Pulmonary artery endothelial cell (primary cell): Measurements from ENCODE around the gene KCNQ2. TPM values are rescaled to one million over a fixed set of nuclear protein-coding genes. Genes with fewer than 3 reads are reported as not detected.
A peak's percentile ranks its signal among the peaks of the same experiment; 100 is the strongest.

Source experiments
- DNase-seq: peaks from one replicate; pipeline ENCODE4 v3.0.0-alpha.2; 2011; ENCODE audit warnings: low read depth, low spot score
- total RNA-seq: library from RNA; depleted of rRNA; stranded (reverse); fragments of >200 nt; gene quantifications from 2 replicates; pipeline ENCODE4 v1.2.3, GENCODE V29; 2014

The KCNQ2 gene
- total RNA-seq, 1 donor from 2014 or later = not detected

DNA sequence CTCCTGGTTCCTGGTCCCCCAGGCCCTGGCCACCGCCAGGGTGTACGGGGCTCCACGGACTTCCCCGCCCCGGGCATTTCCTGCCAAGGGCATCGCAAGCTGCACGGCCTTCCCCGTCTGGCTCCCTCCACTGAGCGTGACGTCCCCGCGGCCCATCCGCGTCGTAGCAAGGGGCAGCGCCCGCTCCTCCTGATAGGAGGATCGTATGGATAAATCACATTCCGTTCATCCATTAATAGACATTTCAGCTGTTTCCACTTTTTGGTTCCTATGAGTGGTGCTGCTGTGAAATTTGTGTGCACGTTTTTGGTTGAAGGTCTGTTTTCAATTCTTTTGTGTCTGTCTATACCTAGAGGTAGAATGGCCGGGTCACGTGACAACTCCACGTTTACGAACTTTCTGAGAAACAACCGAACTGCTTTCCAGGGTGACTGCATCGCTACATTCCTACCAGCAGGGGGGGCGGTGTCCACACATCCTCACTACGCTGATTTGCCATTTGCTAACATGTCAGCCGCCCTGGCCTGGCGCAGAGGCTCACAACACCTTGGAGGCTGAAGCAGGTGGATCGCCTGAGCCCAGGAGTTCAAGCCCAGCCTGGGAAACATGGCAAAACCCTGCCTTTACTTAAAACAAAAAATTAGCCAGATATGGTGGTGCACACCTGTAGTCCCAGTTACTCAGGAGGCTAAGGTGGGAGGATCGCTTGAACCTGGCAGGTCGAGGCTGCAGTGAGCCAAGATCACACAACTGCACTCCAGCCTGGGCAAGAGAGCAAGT is 37.7 kb downstream of the KCNQ2 start:
- DNase-seq = peak; percentile 45

DNA sequence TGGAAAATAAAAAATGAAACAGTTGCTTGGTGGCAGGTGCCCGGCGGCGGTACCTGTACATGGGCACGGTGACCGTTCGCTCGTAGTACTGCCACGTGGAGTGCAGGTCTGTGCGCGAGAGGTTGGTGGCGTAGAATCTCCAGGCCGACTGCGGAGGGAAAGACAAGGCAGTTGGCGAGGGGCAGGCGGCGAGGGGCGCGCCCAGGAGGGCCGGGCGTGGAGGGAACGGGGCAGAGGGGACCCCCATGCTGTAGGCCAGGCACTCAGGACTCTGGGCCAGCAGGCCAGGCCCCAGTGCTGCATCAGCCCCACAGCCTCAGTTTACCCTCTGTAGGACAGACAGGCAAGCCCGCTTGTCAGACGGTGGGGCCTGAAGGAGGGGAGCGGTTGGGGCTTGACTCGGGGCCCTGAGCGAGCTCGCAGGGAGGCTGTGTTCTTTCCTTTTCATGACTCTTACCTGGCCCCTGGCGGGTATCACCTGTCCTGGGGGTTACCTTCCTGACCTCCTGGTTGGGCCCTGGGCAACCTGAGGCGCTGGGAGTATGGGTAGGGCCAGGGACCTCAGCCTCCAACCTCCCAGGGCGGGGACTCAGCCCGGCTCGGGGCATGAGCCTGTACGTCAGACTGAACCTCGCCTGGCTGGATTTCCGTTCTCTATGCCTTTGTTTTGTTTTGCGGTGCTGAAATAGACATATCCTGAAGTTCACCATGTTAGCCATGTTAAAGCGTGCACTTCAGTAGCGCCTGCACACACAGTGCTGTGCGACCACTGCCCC is 38.5 kb downstream of the KCNQ2 start:
- DNase-seq = no peak

DNA sequence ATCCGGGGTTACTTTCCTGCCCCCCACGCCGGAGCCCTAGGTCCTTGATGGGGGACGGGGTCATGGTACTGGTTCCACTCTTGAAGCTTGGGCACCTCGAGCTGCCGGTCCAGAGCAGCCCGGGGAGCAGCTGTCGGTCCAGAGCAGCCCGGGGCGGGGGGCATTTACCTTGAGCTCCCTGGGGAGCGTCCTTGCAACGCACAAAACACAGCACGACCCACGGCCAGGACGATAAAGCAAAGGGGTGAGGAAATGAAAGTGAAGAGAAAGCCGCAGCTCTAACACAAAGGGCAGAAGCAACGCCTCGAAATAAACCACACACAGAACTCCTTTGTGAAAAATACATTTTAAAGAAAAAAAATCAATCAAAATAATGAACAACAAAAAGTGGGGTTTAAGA is 39.1 kb downstream of the KCNQ2 start:
- no peak for DNase-seq

DNA sequence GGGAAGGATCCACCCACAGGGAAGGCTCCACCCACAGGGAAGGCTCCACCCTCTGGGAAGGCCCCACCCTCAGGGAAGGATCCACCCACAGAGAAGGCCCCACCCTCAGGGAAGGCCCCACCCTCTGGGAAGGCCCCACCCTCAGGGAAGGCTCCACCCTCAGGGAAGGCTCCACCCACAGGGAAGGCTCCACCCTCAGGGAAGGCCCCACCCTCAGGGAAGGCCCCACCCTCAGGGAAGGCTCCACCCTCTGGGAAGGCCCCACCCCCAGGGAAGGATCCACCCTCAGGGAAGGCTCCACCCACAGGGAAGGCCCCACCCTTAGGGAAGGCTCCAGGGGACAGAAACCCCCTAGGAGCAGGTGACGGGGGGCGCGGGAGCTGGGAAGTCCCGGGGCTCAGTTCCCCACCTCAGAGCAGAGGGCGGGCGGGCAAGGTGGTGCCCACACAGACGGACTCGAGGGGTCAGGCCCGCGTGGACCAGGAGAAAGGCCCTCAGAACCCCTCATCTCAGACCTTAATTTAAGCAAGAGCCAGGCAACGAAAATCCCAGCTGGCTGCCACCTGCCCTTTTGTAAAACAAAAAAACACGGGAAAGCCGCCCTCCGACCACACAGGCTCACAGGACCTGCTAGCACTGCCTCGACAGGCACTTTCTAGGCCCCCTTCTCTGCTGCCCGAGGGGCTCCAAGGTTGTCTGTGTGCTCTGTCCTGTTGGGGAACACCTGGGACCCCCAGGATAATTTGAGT is 39.7 kb downstream of the KCNQ2 start:
- DNase-seq = no peak

DNA sequence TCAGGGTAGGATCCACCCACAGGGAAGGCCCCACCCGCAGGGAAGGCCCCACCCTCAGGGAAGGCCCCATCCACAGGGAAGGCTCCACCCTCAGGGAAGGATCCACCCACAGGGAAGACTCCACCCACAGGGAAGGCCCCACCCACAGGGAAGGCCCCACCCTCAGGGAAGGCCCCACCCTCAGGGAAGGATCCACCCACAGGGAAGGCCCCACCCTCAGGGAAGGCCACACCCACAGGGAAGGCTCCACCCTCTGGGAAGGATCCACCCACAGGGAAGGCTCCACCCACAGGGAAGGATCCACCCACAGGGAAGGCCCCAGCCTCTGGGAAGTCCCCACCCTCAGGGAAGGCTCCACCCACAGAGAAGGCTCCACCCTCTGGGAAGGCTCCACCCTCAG is 40.5 kb downstream of the KCNQ2 start:
- DNase-seq = no peak

DNA sequence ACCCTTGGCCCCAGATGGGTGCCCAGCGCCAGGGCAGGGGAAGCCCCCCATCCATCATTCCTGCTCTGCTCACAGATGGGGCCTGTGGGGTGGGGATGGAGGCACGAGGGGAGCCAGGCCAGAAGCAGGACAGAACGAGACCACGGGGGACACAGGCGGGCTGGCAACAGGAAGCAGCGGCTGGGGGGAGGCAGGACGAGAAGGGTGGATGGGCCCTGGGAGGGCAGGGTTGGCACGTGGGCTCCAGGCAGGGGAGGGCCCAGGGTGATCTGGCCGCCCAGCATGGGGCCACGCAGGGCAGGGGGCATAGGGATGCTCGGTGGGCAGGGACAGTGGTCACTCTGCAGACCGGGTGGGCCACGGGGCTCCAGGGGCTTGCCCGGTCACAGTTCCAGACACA is 41.6 kb downstream of the KCNQ2 start:
- no peak for DNase-seq

DNA sequence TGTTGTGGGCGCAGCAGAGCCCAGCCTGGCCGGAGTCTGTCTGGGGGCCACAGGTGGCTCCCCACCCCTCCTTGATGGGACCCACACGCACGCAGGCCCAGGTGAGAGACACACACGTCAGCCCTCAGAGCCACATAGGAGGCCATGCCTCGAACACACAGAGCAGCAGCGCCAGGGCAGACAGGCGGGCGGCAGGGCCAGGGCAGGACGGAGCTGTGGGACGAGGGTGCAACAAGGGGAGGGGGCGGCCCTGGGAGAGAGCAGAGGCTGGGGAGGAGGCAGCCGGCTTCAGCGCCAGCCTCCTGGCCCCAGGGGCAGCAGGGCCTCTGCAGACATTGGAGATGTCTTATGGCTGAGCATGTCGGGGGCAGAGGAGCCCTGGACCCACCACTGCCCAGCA is 42.5 kb downstream of the KCNQ2 start:
- no peak for DNase-seq

DNA sequence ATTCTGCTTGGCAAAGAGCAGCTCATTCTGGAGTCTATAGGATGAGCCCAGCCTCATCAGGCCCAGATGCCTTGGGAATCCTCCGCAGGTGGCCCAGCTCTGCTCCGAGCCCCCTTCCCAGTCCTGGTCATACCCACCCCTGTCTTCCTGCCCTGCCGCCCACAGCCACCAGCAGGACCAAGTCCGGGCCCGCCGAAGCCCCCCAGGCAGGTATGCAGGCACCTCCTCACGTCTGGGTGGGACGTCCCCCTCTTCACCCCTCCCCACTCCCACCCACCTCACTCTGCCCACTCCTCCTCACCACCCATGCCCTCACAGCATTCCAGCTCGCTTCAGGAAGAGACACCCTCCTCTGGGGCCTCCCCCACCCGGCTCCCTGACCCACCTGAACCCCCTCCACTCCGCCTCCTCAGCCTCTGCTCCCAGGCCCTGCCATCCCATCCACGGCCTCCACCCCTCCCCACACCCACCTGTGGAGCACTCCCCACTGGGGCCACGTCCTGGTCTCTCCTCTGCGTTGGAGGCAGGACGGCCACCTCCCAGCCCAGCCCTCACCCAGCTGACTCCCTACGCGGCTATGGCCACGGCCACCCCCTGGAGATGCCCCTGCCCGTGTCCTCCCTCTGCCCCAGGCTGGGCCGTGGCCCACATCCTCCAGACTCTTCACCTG is 43.4 kb downstream of the KCNQ2 start:
- DNase-seq = no peak

DNA sequence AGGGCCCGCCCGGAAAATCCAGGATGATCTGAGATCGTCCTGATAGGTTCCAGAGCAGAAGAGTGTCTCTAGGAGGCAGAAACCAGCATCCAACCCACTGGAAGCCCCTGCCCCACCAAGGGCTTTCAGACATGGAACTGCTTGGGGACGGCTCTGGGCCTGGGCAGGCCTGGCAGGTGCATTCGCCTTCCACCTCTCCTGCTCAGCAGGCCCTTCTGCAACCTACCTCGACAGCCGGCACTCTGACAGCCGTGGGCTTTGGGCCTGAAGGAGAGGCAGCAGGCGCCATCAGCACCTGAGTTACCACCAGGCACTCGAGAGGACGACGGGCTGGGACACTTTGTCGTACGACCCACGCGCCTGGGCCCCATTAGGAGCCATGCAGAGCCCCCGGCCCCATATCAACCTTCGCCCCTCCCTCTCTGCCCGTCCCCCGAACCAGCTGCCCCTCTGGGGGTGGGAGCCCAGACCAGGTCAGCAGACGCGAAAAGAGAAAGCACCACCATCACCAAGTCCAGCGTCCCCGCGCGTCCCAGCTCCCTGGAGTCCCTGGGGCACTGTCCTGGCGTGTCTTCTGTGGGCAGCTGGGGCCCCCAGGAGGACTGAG is 44.6 kb downstream of the KCNQ2 start:
- DNase-seq = no peak

DNA sequence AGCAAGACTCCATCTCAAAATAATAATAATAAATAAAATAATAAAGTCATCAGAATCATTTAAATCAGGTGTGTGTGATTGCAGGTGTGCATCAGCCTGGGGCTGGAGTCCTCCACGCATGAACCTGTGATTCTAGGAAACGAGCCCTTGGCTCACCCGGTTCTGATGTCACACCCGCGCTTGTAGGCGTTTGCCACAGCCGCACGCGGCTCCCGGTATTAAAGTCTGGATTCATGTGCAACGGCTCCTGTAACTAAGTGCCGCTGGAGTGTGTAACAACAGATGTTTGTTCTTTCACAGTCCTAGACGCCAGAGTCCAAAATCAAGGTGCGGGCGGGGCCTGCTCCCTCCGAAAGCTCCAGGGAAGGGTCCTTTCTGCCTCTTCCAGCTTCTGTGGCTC is 45.2 kb downstream of the KCNQ2 start:
- DNase-seq = no peak

DNA sequence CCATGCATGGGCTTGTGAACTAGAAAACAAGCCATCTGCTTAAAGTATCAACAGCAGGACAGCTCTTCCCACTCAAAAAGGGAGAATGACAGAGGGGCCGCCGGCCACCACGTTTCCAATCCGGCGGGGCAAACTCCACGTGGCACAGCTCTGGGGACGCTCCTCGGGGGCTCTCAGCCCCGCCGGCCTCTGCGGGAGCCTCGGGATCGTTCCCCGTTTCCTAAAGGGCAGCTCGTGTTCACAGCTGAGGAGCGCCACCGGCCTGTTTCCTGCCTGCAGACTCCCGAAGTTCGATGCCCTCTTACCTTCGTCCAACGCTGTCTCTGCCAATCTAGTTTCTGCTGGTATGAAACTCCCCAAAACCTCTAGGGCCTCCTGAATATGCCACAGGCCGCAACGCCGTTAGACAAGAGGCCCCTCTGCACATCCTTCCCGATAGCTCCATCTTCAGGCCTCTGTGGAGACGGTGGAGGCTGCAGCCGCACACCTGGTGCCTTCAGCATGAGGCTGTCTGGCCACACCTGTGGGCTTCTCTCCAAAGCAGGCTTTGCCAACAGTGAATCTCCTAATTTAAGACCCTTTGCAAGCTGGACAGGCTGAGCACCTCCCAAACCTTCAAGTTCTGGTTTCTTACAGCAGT is 46.5 kb downstream of the KCNQ2 start:
- DNase-seq = no peak

DNA sequence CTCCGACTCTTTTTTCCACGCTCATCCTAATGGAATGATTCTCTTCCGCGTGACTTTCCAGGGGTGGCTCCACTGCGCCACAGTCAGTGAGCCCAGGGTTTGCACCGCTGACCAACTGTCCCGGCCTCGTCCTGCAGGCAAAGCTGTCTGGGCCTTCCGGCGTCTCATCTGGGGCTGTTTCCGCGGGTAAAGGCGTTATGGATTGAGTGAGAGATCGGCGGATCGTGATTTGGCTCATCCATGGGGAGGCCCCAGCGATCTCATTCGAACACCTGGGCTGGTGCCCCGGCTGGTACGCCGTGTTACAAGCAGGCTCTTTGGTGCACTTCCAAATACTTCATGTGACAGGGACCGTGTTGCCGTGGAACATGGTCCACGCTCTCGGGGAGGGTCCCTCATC is 47.8 kb downstream of the KCNQ2 start:
- no peak for DNase-seq

DNA sequence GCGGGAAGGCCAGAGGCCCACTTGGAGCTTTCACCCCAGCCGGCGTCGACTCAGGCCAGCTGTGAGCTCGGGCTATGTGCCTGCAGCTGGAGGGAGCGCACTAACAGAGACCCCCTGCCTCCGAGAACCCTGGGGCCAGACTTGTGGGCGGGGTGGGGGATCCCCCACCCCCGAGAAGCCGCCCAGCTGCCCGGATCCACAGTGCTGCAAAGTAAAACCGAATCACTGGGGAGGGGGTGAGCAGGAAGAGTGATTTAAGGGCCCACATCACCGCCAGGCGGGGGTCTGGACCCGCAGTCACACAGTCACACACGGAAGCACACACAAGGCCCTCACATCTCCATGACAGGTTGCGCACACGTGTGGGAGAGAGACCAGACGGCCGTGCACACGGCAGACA is 48.7 kb downstream of the KCNQ2 start:
- DNase-seq = no peak

DNA sequence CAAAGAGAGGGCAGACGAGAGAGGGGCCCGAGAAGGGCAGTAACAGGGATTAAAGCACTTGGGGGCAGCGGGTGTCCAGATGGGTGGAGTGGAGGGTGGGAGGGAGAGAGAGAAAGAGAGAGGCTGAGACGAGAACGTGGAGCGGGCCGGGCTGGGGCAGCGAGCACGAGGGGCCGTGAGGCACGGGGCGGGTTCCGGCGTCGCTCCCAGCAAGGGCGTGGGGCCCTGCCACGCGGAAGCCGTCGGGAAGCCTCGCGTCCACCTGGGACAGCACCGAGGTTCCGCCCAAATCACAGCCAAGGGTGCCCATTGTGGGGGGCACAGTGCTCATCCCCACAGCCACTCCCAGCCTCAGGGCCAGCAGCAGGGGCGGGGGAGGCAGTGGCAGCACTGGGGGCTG is 49.8 kb downstream of the KCNQ2 start:
- no peak for DNase-seq

DNA sequence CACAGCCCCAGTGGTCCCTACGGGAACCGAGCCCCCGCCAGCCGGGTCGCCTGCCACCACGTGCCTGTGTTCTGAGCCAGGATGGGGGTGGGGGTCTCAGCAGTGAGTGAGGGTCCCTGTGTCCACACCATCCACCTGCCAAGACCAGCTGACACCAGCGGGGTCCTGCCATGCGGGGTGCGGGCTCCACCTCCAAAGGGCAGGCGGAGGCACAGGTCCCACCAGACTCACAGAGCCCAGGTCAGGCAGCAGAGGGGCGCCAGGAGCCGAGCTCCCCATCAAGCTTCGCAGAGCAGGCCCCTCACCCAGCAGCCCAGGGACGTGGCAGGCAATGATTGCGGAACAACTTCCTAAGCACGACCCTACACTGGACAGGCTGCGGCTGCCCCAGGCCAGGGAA is 50.5 kb downstream of the KCNQ2 start:
- DNase-seq = no peak

DNA sequence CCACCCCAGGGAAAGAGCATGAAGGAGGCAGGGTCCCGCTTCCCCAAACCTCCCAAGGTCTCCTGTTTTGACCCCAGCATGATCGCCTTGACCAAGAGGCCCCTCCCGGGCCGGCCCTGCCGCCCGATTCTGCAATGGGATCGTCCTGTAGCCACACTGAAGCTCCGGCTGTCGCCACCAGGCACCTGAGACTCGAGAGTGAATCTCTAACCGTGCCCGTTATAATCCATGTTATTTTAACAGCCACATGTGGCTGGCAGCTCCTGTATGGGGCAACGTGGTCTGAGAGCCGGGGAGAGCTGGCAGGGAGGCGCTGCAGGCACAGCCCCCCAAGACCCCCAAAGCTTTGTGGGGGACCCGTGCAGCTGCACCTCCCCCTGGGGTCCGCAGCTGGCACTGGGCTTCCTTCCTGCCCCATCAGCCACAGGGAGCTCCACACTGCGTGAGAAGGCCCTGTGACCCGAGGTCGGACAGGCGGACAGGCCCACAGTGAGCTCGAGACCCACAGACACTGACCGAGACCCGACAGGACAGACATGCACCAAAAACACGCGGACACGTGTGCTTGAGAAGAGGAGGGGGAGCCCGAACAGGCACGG is 51.3 kb downstream of the KCNQ2 start:
- DNase-seq = no peak

DNA sequence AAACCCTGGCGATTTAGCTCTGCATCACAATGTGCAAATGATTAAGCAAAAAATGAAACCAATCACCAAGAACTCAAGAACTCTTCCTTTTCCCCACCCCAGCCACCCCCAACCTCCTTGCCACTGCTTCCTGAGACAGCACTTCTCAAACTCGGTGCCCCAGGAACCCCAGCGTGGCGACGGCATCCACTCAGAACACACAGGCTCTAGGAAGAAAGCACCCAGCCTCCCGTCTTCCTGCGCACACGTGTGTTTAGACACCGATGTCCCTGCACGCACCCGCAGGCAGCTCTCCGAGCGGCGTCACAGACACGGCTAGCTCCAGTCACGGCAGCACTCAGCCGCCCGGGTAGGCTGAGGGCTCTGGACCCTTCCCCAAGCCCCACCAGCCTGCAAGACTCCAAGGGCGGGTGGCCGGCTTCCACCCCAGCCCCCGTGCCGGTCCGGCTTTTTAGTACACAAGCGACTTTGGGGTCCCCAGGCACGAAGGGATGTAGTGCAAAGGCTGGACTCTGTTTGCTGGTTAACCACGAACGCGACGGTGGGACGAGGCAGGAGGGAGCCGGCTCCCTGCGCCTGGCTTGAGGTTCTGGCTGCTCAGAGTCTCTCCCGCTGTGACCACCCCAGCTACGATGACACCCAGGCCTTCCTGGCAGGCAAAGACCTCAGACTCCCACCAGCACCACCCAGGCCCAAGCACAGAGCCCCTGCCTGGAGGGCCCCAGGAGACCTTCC is 51.9 kb downstream of the KCNQ2 start:
- no peak for DNase-seq

DNA sequence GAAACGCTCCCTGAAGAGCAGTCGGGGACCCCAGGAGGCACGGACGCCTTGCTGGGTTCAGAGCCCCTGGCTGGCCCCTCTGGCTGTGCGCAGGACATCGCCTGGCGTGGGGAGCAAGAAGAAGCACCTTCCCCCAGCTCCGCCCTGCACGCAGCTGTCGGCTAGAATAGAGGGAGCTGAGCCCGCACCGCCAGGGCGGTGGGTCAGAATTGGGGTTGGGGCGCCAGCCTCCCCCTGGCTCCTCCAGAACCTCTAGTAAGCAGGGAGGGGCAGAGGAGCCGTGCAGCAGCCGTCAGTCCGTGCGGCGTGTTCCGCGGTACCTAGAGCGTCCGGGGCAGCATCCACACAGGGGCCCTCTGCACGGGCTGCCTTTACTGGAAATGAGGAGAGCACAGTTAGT is 53.2 kb downstream of the KCNQ2 start:
- DNase-seq = no peak

DNA sequence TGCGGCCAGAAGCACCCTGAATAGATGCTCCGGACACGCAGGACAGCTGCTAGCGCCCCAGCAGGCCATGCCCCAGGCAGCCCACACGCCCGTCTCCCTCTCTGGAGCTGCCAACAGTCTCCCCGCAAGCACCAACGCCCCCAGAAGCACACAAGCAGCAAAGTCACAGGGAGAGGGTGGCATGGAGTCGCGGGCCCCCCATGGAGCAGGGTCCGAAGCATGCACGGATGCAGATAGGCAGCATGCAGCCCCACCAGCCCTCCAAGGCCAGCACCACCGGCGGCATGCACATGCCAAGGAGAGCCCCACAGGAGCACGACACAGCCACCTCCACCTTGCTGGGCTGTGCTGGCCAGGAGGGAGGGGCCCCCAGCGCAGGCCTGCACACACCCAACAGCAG is 53.8 kb downstream of the KCNQ2 start:
- DNase-seq = no peak

DNA sequence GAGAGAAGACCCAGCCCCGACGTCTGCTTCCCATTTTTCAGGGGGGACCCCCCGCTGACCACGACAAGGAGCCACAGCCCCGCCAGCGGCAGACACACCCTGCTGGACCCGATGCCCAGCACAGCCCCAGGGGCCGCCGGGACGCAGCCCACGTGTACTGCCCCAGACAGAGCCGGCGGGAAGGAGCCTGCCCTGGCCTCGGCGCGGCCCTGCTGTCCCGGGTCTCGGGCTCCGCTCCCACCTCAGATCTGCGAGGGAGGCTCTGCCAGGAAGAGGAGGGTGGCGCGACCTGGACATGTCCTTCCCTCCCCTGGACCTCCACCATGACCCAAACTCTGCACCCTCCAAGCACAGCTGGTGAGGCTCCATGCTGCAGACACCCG is 54.7 kb downstream of the KCNQ2 start:
- DNase-seq = no peak
